HG03139 (cell line): Measurements from ENCODE around the gene LHPP.

Source experiments
- ATAC-seq: cut with Tn5 transposase; IDR thresholded peaks from one replicate; pipeline ENCODE4 v1.9.1; 2021; ENCODE audit not compliant: unreplicated experiment

Gene LHPP

DNA sequence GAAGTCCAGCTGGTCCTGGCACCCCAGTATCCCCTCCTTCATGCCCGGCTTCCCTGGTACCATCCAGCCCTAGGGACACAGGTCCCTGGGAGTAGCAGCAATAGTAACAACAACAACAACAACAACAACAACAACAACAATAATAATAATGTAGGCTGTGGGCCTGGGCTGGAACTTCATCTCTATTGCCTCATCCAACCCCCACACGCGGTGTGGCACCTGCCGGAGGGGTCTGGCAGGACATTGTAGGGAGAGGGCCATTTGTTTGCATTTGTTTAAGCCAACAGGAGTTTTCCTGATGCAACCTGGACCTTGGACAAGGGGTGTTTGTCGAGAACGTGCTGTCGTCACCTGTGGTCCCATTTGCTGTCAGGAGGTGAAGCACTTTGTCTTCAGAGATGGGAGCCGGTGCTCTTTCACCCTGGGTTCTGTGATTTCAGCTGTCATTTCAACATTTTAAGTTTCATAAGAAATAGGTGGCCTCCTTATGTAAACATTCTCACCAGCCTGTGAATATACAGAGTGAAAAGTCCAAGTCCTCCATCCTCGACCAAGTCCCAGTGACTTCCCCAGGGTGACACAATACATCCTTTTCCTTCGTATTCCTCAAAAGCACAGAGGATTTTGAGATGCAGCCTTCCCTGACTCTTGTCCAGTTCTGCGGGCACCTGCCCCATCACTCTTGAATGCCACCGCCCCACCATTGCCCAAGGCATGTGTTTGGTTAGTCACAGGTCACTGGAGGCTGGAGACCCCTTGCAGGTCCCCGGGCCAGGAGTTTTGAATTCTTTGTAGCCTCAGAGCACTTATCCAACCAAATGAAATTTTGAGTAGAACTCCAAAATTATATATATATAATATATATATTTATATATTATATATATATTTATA is 9.2 kb downstream of the LHPP start:
- ATAC-seq: no peak

- ATAC-seq: no peak
These were observed 10.4 kb downstream of the LHPP start for GRCh38 chr10:124472071-124472470.

GRCh38 chr10:124473070-124473469 is 11.4 kb downstream of the LHPP start:
- ATAC-seq: no peak

GRCh38 chr10:124474514-124475070 is 13.0 kb downstream of the LHPP start:
- ATAC-seq: no peak

GRCh38 chr10:124476043-124476725 is 14.6 kb downstream of the LHPP start:
- no peak for ATAC-seq

DNA sequence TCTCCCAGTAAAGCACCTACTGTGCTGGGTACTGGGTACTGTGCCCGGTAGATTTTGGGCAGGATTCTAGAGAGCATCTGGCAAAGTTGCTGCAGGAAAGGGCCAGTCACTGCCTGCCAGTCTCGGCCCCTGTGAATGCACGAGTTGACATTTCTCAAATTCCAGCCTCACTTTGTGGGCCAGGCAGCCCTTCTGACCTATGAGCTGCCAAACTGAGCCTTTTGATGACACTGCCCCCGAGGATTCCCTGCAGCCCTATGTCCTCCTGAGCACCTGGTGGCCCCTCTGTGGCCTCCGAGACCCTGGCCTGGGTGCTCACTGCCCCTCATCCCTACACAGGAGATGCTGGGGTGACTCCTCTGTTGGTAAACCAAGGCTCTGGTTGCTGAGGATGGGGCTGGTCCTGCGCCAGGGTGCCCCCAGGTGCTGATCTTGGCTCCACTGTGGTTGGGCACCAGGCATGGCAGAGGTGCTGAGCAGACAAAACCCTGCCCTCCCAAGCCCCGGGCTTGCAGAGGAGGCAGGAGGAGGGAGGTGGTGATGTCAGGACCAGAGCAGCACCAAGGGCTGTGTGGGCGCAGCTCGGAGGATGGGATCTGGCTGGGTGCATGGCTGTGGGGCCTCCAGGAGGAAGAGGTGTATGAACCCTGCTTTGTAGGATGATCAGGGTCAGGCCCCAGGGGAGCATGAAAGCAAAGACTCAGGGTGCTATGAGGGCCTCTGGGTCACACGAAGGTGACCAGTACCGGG is 16.2 kb downstream of the LHPP start:
- no peak for ATAC-seq

- no peak for ATAC-seq
These were observed 16.9 kb downstream of the LHPP start for GRCh38 chr10:124478515-124478914.

GRCh38 chr10:124480860-124481259 is 19.2 kb downstream of the LHPP start:
- ATAC-seq: no peak

- no peak for ATAC-seq
These were observed 20.1 kb downstream of the LHPP start for GRCh38 chr10:124481717-124482116.

DNA sequence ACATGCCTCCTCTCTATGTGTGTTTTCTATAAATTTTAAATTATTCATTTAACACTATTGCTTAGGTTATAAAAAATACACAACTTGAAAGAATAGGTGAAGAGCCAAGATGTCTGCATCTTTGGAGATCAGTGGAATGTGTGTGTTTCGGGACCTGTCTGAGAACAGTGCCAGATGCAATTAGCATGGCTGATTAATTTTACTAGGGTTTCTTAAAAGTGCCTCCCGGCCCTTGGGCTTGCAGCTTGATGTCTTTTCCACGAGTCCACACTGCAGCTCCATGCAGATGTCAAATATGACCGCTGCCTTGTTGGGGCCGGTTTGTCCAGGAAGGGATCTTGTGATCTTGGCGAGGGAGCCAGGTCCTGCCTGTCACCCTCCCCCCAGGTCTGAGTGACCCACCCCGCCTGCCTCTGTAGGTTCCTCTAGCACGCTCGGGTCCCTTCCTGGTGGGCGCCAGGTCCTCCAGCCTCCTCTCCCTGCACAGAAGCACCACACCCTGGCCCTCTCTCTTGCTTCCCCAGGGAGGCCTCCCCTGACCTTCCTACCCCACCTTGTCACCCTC is 20.7 kb downstream of the LHPP start:
- no peak for ATAC-seq

DNA sequence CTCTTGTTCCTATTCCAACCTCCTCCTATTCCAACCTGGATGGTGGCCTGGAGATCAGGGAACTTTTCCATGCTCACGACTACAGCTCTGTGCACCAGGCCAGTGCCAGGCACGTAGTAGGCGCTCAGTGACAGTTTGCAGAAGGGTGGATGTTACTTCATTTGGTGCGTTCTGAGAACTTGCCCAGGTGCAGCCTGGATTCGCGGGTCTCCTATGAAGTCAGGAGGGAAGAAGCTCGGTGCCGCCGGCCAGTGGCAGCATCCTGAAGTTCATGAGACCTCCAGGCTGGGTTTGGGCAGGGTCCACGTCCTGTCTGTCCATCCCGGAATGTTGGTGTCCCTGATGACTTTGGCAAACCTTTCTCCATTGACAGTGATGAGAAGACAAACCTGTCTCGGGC is 21.3 kb downstream of the LHPP start:
- no peak for ATAC-seq

DNA sequence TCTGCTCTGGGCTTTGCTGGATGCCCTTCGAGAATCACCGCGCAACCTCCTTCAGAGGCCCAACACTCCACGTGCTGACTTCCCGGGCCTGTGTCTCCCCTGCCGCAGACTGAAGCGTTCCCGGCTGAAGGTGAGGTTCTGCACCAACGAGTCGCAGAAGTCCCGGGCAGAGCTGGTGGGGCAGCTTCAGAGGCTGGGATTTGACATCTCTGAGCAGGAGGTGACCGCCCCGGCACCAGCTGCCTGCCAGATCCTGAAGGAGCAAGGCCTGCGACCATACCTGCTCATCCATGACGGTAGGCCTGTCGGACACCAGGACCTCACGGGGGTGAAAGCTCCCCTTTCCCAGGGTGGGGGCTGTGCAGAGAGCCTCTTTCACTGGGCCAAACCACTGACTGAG is 22.4 kb downstream of the LHPP start:
- ATAC-seq: no peak

GRCh38 chr10:124484661-124485060 is 23.0 kb downstream of the LHPP start:
- ATAC-seq: no peak

DNA sequence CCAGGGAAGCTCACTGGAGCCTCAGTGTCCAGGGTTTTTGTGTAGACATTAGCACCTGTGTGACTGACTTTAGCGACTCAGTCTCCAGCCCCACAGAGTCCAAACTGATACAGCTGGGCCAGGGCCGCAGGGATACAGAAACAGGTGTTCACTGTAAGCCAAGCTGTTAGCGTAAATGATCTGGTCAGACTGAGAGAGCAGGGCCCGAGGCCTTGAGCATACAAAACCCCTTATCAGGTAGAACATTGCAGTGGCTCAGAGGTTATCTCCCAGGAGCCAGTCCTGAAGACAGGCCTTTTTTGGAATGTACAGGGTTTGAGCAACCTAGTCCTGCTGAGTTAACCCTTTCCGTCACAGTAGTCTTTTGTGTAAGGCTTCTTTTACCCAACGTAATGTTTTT is 25.0 kb downstream of the LHPP start:
- no peak for ATAC-seq

DNA sequence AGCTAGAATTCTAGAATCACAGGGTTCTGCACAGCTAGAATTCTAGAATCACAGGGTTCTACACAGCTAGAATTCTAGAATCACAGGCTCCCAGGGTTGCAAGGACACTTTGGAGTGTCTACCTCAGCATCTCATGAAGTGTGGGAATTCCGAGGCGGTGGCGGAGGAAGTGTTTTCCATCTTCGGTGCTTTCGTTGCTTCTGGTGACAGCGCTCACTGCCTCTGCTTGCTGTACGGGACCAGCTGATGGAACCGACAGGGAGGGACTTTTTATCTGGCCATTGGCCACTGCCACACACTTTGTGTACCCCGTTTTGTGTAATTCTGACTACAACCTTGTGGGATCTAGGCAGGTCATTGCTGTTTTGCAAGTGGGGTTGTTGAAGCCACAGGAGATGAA is 29.5 kb downstream of the LHPP start:
- ATAC-seq: no peak

- ATAC-seq: no peak
These were observed 30.6 kb downstream of the LHPP start for GRCh38 chr10:124492266-124492665.

- no peak for ATAC-seq
These were observed 31.7 kb downstream of the LHPP start for GRCh38 chr10:124493214-124493882.

- ATAC-seq: no peak
These were observed 32.6 kb downstream of the LHPP start for GRCh38 chr10:124494046-124494807.

GRCh38 chr10:124495162-124495561 is 33.5 kb downstream of the LHPP start:
- no peak for ATAC-seq

GRCh38 chr10:124495725-124496124 is 34.1 kb downstream of the LHPP start:
- ATAC-seq: no peak
